ENCODE measurements around the gene NCF2.
A peak's percentile ranks its signal among the peaks of the same experiment; 100 is the strongest.

Gene NCF2

GRCh38 chr1:183583466-183583865, 6.8 kb downstream of the NCF2 start:
- DNase-seq (ENCODE audit: low spot score) = no peak

DNA sequence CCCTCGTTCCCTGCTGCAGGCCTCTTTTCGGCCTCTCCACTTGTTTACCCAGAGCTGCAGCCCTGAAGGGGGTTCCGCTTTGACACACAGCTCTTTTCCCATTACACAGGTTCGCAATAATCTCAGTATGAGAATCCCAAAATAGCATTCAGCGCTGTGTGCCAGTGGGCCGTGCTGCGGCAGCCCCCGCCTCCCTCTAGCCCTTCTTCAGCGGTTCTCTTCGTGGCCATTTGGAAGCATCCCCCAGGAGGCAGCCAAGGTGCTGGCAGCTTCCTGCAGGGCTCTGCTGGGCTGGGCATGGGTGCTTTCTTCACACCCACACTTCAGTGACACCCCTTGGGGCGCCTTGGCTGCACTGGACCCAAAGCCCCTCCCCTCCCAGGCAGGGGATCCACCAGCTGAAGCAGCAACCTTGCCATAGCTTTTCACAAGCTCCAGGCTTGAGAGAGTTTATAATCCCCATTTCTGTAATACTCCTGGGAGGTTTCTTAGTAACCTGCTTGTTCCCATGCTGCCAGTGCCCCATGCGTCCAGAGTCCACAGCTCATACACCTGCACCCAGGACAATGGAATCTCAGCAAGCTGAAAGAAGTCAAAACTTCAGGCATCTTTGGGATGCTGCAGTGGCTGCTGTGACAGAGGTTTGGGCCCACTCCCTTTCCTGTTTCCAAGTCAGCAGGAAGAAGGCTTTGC, 8.1 kb downstream of the NCF2 start:
- DNase-seq (ENCODE audit: low spot score) = no peak

- peak; percentile 75 for DNase-seq (ENCODE audit: low spot score)
Observed at GRCh38 chr1:183580281-183580682, 10.0 kb downstream of the NCF2 start.

- DNase-seq (ENCODE audit: low spot score) = no peak
Observed at GRCh38 chr1:183578856-183579255, 11.4 kb downstream of the NCF2 start.

DNA sequence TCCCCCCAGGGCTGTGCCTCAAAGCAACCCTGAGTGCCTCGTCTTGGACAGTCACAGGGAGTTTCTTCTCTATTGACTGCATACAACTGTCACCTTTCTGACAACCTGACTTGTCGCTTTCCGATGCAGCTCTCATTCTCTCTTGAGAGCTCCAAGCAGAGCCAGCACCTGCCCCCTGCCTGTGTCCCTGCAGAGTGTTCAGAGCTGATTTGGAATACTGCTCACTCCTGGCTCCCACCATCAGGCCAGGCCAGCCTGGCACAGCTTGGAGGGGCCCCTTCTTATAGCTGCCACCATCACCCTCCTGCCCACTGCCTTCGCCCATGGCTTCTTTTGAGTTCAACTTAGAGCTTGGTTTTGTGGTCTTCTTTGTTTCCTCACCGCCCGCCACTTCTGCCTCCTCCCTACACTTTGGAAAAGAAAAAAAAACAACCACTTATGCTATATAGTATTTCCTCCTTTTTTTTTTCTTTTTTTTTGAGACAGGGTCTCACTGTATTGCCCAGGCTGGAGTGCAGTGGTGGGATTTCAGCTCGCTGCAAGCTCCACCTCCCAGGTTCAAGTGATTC, 12.3 kb downstream of the NCF2 start:
- no peak for DNase-seq (ENCODE audit: low spot score)

DNA sequence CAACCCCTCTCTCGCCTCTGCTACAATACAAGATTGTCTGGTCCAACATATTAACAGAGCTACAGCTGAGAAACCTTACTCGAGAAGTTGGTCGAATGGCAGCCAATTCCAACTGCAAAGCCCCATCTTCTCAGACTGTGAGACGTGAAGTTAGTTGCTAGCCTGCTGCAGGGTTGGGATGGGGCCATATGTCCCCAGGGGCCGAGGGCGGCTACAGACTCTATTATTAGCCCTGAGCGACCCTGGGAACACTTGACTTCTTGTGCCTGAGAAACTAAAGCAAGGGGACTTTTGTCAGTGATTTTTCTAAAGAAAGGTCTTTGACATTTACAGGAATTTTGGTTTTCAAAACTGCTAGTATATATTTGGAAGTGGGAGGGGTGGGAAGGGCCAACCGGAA, 13.7 kb downstream of the NCF2 start:
- DNase-seq (ENCODE audit: low spot score) = no peak

- no peak for DNase-seq (ENCODE audit: low spot score)
Observed at GRCh38 chr1:183575606-183576005, 14.7 kb downstream of the NCF2 start.

GRCh38 chr1:183572721-183573120, 17.5 kb downstream of the NCF2 start:
- no peak for DNase-seq (ENCODE audit: low spot score)

- no peak for DNase-seq (ENCODE audit: low spot score)
Observed at GRCh38 chr1:183571678-183572268, 18.5 kb downstream of the NCF2 start.

DNA sequence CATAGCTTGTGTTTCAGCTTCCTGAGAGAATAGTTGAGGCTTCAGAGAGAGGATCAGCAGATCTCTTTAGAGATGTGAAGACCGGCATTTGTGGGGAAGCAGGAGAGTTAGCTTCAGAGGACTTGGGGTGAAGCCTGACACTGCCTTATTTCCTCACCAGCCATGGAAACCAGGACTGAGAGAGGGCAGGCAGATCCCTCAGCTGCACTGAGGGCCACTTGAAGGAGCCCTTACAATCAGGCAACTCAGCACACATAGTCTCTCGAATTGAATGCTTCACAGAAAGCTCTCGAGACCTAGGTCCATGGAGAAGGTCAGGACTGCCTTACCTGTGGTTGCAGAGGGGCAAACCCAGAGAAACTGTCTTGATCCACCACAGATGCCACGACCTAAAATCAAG, 19.8 kb downstream of the NCF2 start:
- DNase-seq (ENCODE audit: low spot score) = no peak

DNA sequence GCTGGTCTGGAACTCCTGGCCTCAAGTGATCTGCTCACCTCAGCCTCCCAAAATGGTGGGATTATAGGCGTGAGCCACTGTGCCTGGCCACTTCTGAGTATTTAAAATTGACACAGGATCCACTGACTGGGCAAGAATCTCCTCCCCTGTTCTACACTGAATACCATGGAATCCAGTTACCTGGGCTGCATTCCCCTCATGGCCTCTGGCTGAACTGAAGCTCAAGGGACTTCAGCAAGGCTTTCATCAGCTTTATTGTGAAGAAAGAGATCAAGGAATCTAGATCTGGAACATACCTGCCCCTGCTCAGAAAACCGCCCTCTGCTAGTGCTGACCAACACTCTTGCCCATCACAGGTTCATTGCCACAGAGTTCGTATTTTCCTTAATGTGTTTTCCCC, 20.5 kb downstream of the NCF2 start:
- DNase-seq (ENCODE audit: low spot score) = no peak

- no peak for DNase-seq (ENCODE audit: low spot score)
Observed at GRCh38 chr1:183569141-183569540, 21.1 kb downstream of the NCF2 start.

DNA sequence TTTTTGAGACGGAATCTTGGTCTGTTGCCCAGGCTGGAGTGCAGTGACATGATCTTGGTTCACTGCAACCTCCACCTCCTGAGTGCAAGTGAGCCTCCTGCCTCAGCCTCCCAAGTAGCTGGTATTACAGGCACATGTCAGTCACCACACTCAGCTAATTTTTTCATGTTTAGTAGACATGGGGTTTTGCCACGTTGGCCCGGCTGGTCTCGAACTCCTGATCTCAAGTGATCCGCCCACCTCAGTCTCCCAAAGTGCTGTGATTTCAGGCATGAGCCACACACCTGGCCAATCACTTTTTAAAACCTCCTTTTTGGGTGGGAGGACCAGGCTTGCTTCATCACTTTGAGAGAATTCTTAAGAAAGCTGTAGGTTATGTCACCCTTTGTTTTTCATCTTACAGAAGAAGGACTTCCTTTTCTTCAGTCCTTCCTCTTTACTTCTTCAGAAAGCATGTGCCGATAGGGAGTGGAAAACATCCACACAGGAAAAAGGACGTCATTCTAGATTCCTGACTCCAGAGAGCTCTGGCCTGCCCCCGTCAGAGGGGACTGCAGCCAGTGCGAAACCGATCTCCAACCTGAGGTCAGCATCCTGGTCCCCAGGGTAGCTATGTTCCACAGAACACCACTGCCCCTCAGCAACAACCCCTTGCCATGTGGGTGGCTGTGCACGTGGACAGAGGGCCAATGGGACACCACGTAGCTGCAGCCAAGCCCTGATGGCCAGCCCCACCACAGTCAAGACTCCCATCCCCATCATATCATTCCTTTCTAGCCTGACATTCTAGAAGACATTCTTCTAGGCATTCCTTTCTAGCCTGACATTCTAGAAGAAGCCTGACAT, 21.9 kb downstream of the NCF2 start:
- no peak for DNase-seq (ENCODE audit: low spot score)

- no peak for DNase-seq (ENCODE audit: low spot score)
Observed at GRCh38 chr1:183567584-183567983, 22.7 kb downstream of the NCF2 start.

GRCh38 chr1:183566026-183566425, 24.2 kb downstream of the NCF2 start:
- DNase-seq (ENCODE audit: low spot score) = no peak

DNA sequence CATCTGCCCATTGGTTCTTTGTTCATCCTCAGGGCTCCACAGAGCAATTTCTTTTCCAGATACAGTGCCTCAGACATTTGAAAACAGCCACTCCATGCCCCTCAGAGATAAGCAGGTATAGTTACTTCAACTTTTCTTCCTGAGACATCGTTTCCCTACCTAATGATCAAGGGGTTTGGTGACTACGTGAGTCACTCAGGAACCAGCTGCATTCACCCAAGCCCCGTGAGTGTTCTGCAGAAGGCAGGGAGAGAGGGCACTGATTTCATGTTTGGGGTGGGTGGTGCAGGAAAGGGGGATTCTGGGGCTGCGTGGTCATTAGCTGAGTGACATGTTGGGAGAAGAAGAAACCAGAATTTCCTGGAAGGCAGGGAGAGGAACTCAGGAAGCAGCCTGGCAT, 25.0 kb downstream of the NCF2 start:
- DNase-seq (ENCODE audit: low spot score) = no peak

- no peak for DNase-seq (ENCODE audit: low spot score)
Observed at GRCh38 chr1:183562701-183563100, 27.6 kb downstream of the NCF2 start.

DNA sequence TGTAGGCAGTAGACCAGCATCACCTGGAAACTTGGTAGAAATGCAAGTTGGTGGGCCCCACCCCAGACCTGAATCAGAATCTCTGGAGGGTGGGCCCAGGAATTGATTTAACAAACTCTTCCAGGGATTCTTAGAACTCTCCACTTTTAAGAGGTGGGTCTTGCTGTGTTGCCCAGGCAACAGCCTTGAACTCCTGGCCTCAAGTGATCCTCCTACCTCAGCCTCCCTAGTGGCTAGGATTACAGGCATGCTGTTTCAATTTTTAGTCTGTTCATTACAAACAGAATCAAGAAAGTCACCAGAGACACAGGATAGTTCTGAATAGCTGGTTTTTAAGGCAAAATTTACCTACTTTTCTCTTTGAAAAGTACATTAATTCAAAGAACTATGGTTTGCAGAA, 31.2 kb downstream of the NCF2 start:
- no peak for DNase-seq (ENCODE audit: low spot score)

GRCh38 chr1:183554577-183554976, 35.7 kb downstream of the NCF2 start:
- DNase-seq (ENCODE audit: low spot score) = no peak

DNA sequence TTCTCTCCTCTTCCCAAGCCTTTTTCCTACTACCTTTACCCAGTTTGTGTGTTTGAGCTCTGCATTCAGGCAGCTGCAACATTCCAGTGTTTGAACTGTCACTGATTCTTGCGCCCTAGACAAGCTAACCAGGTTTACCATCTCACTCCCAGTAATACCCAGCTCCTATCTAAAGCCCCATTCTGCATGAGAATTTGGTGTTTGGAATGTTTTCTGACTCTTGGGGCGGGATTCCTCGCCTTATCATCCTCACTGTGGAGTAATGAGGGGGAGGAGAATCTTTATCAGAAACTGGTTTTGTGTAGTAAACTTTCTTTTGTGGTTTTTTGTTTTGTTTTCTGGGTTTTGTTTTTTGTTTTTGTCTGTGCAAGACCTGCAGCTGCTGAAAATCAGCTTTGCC, 36.5 kb downstream of the NCF2 start:
- no peak for DNase-seq (ENCODE audit: low spot score)

DNA sequence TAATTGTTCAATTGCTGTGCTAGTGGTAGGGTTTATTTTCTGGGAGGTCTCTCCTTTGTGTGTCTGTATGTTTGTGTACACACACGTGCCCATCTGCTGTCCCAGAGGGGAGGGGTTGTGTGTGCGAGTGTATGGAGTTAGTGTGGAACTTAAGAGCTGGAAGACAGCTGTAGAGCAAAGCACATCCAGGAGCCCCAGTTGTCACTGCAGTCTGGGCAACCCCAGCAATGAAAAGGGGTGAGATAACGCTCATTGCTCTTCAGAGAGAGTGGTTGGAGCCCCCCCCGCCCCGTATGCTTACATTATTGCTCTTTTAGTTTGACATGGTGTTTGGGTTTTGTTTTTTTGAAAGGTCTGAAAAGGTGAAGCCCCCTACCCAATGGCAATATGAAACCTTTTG, 36.9 kb downstream of the NCF2 start:
- no peak for DNase-seq (ENCODE audit: low spot score)

DNA sequence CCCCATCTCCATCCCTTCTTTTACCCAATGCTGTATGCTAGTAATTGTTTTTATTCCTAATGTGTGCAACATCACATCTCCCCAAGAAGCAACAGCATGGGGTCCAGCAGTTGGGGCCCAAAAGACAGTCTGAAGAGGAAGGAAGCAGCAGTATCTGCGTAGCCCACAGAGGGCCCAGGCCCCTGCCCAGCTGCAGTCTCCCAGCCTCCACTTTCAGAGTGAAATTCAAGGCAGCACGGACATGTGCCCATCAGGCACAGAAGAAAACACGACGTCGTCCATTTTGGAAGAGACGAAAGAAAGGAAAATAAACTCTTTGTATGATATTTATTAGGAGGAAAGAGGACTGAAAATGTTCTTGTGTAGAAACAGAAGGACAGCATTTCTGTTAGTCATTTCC, 37.4 kb downstream of the NCF2 start:
- DNase-seq (ENCODE audit: low spot score) = no peak

GRCh38 chr1:183552441-183552840, 37.8 kb downstream of the NCF2 start:
- no peak for DNase-seq (ENCODE audit: low spot score)

All from iPS-NIHi11 (cell line).